HEK293 (cell line): Measurements from ENCODE around the gene ACSS1.

Experiments used
- ZBTB17 ChIP-seq: fragments of 450-650 bp; formaldehyde crosslinking; IDR thresholded peaks from 2 replicates; pipeline ENCODE4 v1.5.1; 2016; ENCODE audit warnings: missing biosample characterization, missing genetic modification characterization
- ZFP3 ChIP-seq: fragments of 450-650 bp; formaldehyde crosslinking; IDR thresholded peaks from 2 replicates; pipeline ENCODE4 v1.5.1; 2016; ENCODE audit warnings: low read depth, missing biosample characterization, missing genetic modification characterization
- TF ChIP-seq, protein P1 (sequence below): fragments of 450-650 bp; formaldehyde crosslinking; IDR thresholded peaks from 2 replicates; pipeline ENCODE4 v1.5.1; 2016; ENCODE audit warnings: missing biosample characterization, missing genetic modification characterization

DNA sequence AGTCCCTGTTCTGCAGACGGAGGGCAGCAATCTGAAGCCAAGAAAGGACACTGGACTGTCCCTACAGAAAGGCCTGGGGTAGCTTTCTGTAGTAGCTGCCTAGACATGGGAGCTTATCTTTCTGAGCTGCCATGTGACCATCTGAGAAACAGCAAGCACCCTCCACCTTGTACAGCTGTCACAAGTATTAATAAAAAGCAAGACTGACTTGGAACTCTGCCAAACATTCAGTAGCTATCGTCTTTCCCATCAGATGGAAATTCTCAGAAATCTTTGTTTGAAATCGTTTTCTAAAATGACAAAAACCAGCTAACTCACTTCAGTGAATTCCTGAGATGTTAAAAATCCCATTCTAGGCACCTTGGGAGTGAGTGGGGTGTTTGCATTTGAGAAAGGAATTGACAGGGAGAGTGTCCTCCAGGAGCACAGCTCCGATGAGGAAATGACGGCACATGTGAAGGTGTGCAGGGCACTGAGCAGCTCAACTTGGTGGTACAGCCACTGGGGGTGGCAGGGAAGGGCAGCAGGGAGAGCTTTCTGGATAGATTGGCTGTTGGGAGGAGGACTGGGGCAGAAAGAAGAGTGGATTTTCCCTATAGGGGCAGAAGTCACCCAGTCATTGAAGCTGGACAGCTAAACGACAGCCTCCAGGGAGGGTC, 24.5 kb downstream of the ACSS1 start:
- TF ChIP-seq ZBTB17 (tag by site-specific recombination) = no peak
- no peak for TF ChIP-seq ZFP3 (tag by site-specific recombination)
- TF ChIP-seq, protein P1, sequence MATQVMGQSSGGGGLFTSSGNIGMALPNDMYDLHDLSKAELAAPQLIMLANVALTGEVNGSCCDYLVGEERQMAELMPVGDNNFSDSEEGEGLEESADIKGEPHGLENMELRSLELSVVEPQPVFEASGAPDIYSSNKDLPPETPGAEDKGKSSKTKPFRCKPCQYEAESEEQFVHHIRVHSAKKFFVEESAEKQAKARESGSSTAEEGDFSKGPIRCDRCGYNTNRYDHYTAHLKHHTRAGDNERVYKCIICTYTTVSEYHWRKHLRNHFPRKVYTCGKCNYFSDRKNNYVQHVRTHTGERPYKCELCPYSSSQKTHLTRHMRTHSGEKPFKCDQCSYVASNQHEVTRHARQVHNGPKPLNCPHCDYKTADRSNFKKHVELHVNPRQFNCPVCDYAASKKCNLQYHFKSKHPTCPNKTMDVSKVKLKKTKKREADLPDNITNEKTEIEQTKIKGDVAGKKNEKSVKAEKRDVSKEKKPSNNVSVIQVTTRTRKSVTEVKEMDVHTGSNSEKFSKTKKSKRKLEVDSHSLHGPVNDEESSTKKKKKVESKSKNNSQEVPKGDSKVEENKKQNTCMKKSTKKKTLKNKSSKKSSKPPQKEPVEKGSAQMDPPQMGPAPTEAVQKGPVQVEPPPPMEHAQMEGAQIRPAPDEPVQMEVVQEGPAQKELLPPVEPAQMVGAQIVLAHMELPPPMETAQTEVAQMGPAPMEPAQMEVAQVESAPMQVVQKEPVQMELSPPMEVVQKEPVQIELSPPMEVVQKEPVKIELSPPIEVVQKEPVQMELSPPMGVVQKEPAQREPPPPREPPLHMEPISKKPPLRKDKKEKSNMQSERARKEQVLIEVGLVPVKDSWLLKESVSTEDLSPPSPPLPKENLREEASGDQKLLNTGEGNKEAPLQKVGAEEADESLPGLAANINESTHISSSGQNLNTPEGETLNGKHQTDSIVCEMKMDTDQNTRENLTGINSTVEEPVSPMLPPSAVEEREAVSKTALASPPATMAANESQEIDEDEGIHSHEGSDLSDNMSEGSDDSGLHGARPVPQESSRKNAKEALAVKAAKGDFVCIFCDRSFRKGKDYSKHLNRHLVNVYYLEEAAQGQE (tag by site-specific recombination) = no peak
